Astrocyte of the spinal cord (primary cell): ENCODE data around the gene PACS1.

Experiments used
- DNase-seq: peaks from one replicate; pipeline ENCODE4 v3.0.0; 2011; ENCODE audit warnings: low read depth, low spot score
- H3K4me3 ChIP-seq: 2 replicates; pipeline ENCODE4 v1.5.1; 2011; ENCODE audit warnings: low read depth, mild to moderate bottlenecking, low read length, moderate library complexity
- CTCF ChIP-seq: IDR thresholded peaks from 2 replicates; pipeline ENCODE4 v1.5.1; 2012; ENCODE audit warnings: low read depth, mild to moderate bottlenecking, low read length, inconsistent platforms
- in situ Hi-C: cut with HindIII; loops from 2 replicates; pipeline ENCODE4 v1.10.0; 2017; ENCODE audit warnings: low sequenced_read_pairs

Gene PACS1

GRCh38 chr11:66157182-66157864 is 87.3 kb downstream of the PACS1 start:
- no peak for TF ChIP-seq CTCF
- DNase-seq: no peak
- no peak overlapping the region for H3K4me3 ChIP-seq
- in situ Hi-C loops: no loop called here

- DNase-seq: no peak
- no peak for TF ChIP-seq CTCF
- in situ Hi-C loops: no loop called here
- H3K4me3 ChIP-seq: no peak overlapping the region
Measured at GRCh38 chr11:66158156-66158555, 88.1 kb downstream of the PACS1 start.

- no peak for DNase-seq
- no peak for TF ChIP-seq CTCF
- H3K4me3 ChIP-seq: no peak overlapping the region
- in situ Hi-C loops: no loop called here
Measured at GRCh38 chr11:66159324-66159984, 89.4 kb downstream of the PACS1 start.

- in situ Hi-C loops: no loop called here
- TF ChIP-seq CTCF: no peak
- no peak for DNase-seq
- H3K4me3 ChIP-seq: no peak overlapping the region
Measured at GRCh38 chr11:66160709-66161108, 90.6 kb downstream of the PACS1 start.

GRCh38 chr11:66168289-66168688 is 98.2 kb downstream of the PACS1 start:
- TF ChIP-seq CTCF: no peak
- in situ Hi-C loops: no loop called here
- no peak for DNase-seq
- H3K4me3 ChIP-seq: no peak overlapping the region

GRCh38 chr11:66172146-66172545 is 102.1 kb downstream of the PACS1 start:
- peak; percentile 66 for DNase-seq
- no peak overlapping the region for H3K4me3 ChIP-seq
- TF ChIP-seq CTCF: no peak
- in situ Hi-C loops: no loop called here
